Measurements from ENCODE around the gene MYH10.

- no peak for TF ChIP-seq NFRKB (IDR thresholded peaks at IDR 0.05; ENCODE audit: low read depth)
- no peak for TF ChIP-seq ARID2 (IDR thresholded peaks at IDR 0.05)
Observed at GRCh38 chr17:8494506-8495111, 135.9 kb downstream of the MYH10 start.

Measured in K562 (cell line).